ENCODE data around the gene PUS7.
"Not testable (repeated sequence)": the region's sequence is repeated elsewhere in the genome, so short reads cannot be mapped to it uniquely, and the experiment has no call there.

The PUS7 gene

DNA sequence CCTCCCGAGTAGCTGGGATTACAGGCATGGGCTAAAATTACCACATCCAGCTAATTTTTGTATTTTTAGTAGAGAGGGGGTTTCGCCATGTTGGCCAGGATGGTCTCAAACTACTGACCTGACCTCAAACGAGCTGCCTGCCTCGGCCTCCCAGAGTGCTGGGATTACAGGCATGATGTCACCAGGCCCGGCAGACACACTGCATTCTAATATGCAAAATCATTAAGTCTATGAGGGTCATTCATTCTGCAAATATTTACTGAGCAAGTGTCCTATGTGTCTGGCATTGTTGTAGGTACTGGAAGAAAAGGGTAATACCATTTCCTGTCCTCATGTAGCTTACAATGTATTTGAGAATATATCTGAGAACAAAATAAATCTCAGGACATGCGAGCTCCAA is 2.7 kb downstream of the PUS7 start:
- TF ChIP-seq, protein P1, sequence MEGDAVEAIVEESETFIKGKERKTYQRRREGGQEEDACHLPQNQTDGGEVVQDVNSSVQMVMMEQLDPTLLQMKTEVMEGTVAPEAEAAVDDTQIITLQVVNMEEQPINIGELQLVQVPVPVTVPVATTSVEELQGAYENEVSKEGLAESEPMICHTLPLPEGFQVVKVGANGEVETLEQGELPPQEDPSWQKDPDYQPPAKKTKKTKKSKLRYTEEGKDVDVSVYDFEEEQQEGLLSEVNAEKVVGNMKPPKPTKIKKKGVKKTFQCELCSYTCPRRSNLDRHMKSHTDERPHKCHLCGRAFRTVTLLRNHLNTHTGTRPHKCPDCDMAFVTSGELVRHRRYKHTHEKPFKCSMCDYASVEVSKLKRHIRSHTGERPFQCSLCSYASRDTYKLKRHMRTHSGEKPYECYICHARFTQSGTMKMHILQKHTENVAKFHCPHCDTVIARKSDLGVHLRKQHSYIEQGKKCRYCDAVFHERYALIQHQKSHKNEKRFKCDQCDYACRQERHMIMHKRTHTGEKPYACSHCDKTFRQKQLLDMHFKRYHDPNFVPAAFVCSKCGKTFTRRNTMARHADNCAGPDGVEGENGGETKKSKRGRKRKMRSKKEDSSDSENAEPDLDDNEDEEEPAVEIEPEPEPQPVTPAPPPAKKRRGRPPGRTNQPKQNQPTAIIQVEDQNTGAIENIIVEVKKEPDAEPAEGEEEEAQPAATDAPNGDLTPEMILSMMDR (IDR thresholded peaks at IDR 0.05; ENCODE audit: low read depth, low read length): no peak
- DNase-seq (ENCODE audit: extremely low read depth, low read depth): no peak

DNA sequence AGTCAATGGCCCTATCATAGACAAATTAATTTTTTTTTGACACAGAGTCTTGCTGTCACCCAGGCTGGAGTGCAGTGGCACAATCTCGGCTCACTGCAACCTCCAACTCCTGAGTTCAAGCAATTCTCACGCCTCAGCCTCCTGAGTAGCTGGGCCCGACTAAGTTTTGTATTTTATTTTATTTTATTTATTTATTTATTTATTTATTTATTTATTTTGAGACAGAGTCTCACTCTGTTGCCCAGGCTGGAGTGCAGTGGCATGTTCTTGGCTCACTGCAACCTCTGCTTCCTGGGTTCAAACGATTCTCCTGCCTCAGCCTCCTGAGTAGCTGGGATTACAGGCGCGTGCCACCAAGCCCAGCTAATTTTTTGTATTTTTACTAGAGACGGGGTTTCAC is 6.5 kb downstream of the PUS7 start:
- DNase-seq (ENCODE audit: extremely low read depth, low read depth): not testable (repeated sequence)

DNA sequence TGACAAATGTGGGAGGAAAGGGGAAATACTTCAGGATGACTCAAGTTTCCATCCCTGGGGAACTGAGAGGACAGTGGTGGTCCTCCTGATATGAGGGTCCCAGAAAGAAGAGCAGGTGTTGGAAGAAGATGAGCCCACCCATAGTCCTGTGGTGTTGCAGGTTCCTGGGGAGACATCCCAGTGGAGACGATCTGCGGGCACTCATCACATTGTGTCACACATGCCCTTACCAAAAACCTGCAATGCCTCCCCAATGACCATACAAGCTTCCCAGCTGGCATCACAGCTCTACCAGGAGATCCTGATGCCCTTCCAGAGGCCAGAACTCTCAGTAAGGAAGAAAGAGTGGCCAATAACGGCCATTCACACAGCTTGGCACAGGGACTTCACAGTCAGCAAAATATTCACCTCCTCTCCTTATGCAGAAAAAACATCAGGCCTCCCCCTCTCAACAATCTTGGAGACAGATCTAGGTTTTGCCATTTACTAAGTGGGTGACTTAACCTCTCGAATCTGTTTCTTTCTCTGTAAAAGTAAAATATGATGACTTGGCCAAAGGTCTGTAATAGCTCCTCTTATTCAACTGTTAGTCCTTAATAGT is 9.0 kb downstream of the PUS7 start:
- TF ChIP-seq, protein P1 (IDR thresholded peaks at IDR 0.05; ENCODE audit: low read depth, low read length): no peak
- DNase-seq (ENCODE audit: extremely low read depth, low read depth): no peak

DNA sequence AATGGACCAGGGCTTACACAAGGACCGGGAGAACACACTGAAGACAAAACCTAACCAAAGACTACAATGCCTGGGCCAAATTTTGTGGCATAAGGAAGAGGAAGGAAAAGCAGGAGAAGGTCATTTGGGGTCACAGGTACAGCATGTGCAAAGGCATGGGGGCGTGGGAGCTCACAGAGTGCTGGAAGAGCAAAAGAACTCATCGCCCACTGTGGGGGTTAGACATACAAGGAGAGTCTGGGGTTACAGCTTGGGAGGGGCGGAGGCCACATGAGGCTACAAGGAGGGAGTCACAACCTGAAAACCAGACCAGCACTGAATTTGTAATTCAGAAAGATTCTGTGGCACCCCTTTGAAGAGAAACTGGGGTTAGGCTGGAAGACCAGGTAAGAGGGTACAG is 9.7 kb downstream of the PUS7 start:
- no peak for DNase-seq (ENCODE audit: extremely low read depth, low read depth)
- TF ChIP-seq, protein P1 (IDR thresholded peaks at IDR 0.05; ENCODE audit: low read depth, low read length): no peak

DNA sequence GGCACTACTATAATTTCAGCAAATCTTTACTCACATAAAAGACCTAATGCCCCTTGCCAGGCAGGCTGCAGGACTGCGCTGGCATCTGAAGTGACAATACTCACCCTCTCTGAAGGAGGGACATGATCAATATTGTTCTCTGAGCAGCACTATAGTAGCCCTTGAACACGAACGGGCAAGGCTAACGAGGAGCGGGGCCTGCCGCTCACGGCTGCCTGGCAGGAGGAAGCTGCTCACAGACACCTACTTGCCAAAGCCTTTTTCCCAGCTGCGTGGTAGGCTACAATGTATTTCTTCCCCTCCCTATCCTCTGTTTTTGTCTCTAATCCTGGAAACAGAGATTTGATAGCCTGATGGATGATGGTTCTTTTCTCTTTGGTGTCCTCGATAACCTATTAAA is 19.9 kb downstream of the PUS7 start:
- DNase-seq (ENCODE audit: extremely low read depth, low read depth): no peak
- TF ChIP-seq, protein P1 (IDR thresholded peaks at IDR 0.05; ENCODE audit: low read depth, low read length): no peak

DNA sequence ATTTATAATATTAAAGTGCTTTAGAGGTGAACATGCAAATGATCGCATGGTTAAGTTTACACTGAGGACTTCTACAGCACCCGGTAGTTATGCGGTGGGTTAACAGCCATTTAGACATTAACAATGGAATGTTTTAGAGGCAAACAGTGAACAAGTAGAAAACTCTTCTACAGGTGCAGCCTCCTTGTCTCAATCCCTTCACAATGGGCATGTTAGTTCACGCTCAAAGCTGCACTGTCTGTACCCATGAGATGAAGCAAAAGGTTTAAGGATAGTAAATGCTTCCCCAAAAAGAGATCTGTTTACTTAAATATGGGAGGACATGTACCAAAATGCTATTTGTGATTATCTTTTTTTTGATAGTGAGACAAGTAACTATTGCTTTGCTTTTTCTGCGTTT is 25.1 kb downstream of the PUS7 start:
- no peak for DNase-seq (ENCODE audit: extremely low read depth, low read depth)
- TF ChIP-seq, protein P1 (IDR thresholded peaks at IDR 0.05; ENCODE audit: low read depth, low read length): no peak

DNA sequence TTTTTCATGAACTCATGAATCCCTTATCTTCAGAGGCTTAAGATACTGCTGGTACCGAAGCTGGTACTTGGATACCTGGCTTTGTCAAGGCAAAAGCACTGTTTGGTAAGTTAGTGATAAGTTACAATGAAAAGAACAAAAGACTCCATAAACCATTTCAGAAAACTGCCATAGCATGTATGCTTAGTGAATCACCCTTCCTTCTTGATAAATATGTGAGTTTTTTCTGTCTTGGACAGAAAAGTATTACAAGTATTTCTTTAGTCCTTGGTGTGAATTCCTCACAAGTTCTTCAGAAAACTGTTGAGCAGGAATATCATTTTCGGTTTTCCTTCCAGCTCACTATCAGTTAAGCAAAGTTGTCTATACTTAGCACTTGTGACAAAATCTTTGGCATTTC is 25.6 kb downstream of the PUS7 start:
- TF ChIP-seq, protein P1 (IDR thresholded peaks at IDR 0.05; ENCODE audit: low read depth, low read length): no peak
- DNase-seq (ENCODE audit: extremely low read depth, low read depth): no peak

DNA sequence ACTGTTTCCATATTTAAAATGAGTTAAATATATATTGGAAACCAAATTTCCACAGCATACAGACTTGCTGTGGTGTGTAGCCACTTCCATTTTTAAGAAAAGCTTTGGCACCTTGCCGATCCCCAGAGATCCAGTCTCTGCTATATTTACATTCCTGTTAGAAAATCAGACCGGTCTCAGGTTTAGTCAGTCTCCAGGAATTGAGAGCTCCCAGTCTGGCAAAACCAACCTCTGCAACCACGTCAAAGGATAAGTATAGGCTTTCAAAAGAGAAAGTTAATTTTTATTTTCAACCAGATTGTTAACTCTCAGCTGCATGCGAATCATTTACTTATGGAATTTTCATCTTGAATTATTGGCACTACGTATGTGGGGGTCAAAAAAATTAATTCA is 28.2 kb downstream of the PUS7 start:
- DNase-seq (ENCODE audit: extremely low read depth, low read depth): peak; percentile 75

More for the DNA sequence above, 28.2 kb downstream of the PUS7 start:
- TF ChIP-seq, protein P1 (IDR thresholded peaks at IDR 0.05; ENCODE audit: low read depth, low read length): no peak

Data from AG09319 (cell line).